Tibial nerve (tissue), 4 donors: ENCODE data around the gene MYO18B.

ENCODE experiments used
- CTCF ChIP-seq, 5 experiments: fragments of 200-600 bp in 3 of 5; fragments of 450-650 bp in 2 of 5; sonication (generic) in 3 of 5; IDR thresholded peaks; one replicate each; pipeline ENCODE4 v1.5.1; 2016 to 2019; ENCODE audit warnings: antibody characterized with exemption in 5 of 5, mild to moderate bottlenecking in 3 of 5, moderate library complexity in 2 of 5
- EP300 ChIP-seq, 2 donors: sonication (generic); formaldehyde crosslinking; IDR thresholded peaks; one replicate each; pipeline ENCODE4 v1.6.1; 2017; ENCODE audit warnings: antibody characterized with exemption in 2 of 2, mild to moderate bottlenecking in 1 of 2
- POLR2A ChIP-seq, 2 donors: fragments of 450-650 bp; IDR thresholded peaks; one replicate each; pipeline ENCODE4 v1.6.1; 2017; ENCODE audit warnings: antibody characterized with exemption in 2 of 2, mild to moderate bottlenecking in 2 of 2, moderate library complexity in 2 of 2

GRCh38 chr22:25940479-25940878 is 198.5 kb downstream of the MYO18B start:
- TF ChIP-seq POLR2A (IDR thresholded peaks at IDR 0.05) (no peak), CTCF (IDR thresholded peaks at IDR 0.05) (no peak), EP300 (IDR thresholded peaks at IDR 0.05) (no peak)
